DMS79 (cell line): Measurements from ENCODE around the gene GGCT.
"Not testable (repeated sequence)": the region's sequence is repeated elsewhere in the genome, so short reads cannot be mapped to it uniquely, and the experiment has no call there.

Source experiments
- DNase-seq: peaks from one replicate; lab custom pipeline; 2025; lab: John Stamatoyannopoulos, UW

Gene GGCT

DNA sequence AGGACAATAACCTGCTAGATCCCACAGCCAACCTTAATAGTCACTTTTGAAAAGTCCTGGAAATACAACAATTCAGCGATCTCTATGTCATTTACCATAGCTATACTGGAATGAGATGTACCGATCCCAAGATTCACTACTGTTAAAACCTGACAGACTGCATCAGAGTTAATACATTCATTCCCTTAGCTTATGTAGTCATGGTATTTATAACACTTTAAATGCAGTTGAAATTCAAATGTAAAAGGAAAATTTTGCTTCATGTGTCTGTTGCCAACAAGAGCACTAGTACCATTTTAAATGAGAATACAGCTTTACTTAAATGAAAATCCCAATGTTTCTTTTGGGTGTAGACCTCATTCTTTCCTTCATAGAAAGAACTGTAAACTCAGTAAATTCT is 11.1 kb upstream of the GGCT start:
- no peak for DNase-seq

DNA sequence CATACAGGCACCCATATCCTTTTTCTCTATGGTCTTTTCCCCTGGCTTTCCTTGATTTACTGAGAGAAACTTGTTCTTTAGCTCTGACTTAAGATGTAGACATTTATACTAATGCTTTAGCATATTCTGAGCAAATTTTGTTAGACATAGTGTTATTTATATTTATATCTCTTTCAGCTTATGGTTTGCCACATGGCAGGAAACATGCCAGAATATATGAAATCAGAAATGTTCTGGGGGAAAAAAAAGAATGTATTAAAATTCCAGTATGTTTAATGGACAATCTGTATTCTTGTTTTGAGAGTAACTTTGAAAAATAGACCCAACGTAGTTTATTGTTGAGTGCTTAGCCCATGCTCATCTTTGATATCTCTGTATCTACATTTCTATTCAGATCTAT is 10.1 kb upstream of the GGCT start:
- no peak for DNase-seq

DNA sequence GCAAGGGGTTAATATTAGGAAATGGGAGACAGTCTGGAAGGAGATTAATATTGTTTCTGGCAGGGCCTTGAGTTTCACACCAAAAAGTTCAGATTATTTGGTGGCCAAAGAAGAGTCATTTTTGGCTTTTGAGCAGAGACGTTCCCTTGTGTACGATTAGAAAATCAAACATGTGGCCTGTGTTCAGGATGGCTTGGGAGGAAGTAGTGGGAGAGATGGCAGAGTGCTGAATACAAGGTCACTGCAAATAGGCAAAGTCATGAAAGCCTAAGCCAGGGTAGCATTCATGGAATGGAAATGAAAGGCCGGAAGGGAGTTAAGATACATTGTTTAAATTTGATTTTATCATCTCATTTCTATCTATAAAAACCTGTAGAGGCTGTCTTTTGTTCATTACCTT is 9.5 kb upstream of the GGCT start:
- DNase-seq = no peak

DNA sequence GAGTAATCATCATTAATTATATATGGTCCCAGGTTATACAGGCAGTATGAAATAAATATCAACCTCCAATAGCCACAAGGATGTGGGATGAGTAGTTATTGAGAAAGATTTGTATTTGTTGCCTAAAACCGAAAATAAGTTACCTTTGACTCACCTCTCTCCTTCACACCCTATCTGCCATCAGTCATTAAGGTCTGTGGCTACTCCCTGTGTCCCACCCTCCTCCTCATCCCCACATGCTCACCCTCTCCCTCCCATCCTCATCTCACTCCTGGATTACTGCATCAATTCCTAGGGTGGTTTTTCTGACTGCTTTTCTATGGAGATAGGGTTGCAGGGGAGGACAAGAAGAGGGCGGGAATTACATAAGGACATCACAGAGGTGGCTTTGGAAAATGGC is 9.1 kb upstream of the GGCT start:
- DNase-seq = no peak

DNA sequence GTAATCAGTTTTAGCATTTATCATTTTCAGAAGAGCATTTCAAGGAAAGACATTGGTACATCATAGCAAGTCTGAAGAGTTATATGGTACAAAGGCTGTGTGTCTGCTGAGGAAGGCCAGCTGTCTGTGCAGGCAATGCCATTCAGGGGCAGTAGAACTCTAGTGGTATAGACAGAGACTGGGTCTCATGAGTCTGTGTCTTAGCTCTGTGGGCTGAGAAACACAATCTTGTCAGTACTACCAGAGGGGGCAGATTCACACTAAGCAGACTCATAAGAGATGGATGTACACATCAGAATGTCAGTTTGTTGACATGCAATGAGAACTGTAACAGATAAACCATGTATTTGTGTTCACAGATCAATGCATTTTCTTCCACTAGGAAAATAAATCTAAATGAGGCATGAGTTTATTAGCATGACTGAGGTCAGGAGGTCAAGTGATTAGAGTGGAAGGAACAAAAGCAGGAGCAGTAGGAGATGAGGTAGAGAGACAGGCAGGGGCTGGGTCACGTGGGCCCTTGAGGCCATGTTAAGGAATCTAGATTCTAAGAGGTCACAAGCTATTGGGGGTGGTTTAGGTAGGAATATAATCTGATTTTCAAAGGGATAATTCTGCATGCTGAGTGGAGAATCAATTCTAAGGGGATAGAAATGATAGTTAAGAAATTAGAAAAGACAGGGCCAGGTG is 7.5 kb upstream of the GGCT start:
- no peak for DNase-seq

DNA sequence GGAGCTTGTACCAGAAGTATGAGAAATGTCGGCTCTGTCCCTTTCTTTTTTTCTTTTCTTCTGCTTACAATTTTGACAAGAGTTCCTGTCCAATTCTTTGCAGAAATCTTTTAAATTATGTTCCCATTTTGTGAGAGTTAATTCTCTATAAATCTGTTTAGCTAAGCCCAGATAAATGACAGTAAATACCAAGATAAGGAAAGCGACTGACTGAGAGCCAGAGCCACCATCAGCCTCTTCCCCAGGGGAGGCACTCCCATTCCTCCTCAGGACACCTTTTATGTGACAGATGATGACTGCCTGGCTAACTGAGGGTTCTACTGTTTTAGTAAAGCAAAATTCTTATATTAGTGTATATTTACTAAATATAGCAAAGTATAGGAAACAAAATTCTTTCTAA is 6.9 kb upstream of the GGCT start:
- DNase-seq = no peak

DNA sequence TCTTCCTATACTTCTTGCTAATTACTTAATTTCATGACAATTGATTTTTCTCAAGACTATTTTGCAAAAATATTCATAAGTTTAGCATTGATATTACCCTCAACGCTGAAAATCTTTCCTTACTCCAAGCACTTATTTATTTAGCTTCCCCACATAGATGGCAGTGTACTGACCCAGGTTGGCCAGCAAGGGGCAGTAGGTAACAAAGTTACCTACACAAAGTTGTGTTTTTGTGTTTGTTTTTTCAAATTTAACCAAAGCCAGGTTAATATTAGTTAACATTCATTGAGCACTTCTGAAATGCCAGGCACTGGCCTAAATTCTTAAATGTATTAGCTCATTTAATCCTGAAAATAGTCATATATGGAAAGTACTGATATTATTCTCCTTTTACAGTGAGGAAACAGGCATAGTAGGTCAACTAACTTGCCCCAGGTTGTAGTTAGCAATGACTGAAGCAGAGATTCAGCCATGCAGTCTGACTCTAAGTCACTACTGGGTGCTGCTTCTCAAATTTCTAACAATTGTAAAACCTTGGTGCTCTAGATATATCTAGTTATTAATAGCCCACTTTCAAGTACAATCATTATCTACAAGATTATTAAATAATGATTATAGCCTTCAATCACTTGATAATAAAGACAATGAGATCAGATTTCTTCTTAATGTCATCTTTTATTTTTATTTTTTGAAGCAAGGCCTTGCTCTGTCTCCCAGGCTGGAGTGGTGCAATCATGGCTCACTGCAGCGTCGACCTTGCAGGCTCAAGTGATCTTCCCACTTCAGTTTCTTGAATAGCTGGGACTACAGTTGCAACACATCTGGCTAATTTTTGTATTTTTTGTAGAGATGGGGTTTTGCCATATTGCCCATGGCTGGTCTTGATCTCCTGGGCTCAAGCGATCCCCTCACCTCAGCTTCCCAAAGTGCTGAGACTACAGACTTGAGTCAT is 5.8 kb upstream of the GGCT start:
- no peak for DNase-seq

DNA sequence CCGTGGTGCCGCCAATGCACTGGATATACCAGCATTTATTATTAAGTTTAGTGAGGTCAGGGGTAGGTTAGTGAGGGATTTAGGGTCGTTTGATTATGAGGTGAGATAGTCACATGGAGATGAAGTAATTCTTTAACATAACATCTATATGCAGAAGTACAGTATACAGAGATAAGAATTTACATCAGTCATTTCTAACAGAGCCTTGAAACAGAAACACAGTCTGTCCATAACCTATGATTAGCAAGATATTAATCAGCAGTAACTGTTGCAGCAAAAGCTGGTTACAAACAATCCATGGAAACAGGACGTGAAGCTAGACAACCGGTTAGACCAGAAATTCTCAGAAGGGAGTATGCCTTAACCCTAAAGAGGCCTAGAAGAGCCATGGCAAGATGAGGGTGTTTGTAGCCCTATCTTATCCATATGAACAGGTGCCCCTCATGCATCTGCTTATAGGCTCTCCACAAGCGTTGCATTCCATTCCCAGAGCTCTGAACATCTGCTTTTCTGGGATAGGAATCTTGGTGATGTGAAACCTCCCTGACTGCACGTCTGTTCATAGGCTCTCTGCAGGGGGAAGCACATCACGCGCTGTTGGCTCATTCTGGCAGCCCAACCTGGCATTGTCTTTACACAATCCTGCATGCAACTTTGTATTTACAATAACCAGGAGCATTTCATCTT is 4.7 kb upstream of the GGCT start:
- not testable (repeated sequence) for DNase-seq

DNA sequence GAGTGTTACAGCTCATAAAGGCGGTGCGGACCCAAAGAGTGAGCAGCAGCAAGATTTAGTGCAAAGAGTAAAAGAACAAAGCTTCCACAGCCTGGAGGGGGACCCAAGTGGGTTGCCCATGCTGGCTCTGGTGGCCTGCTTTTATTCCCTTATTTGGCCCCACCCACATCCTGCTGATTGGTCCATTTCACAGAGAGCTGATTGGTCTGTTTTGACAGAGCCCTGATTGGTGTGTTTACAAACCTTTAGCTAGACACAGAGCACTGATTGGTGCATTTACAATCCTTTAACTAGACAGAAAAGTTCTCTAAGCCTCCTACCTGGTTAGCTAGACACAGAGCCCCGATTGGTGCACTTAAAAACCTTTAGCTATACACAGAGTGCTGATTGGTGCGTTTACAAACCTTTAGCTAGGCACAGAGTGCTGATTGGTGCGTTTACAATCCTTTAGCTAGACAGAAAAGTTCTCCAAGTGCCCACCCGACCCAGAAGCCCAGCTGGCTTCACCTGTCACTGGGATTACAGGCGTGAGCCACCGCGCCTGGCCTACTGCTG is 2.8 kb upstream of the GGCT start:
- not testable (repeated sequence) for DNase-seq

DNA sequence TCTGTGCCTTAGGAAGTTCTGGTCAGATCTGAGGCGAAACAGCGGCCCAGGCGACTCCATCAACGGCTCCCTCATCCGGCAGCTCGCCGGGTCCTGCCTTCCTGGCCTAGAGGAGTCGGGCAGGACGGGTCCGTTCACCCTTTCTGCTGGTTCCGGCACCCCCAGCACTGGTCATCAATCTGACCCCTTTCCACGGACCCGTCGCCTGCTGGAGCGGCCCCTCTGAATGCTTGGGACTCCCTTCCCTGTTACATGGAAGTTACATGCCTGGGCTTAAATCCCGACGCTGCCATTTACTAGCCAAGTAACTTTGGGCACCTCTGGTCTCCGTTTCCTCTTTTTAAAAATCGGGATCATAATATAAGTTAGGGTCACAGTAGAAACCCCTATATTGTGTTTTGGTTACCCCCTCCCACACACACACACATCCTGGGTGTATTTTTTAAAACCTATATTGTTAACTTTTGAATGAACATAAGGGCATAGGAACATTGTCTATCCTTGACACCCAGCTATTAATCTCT is 607 bp upstream of the GGCT start:
- DNase-seq = no peak

DNA sequence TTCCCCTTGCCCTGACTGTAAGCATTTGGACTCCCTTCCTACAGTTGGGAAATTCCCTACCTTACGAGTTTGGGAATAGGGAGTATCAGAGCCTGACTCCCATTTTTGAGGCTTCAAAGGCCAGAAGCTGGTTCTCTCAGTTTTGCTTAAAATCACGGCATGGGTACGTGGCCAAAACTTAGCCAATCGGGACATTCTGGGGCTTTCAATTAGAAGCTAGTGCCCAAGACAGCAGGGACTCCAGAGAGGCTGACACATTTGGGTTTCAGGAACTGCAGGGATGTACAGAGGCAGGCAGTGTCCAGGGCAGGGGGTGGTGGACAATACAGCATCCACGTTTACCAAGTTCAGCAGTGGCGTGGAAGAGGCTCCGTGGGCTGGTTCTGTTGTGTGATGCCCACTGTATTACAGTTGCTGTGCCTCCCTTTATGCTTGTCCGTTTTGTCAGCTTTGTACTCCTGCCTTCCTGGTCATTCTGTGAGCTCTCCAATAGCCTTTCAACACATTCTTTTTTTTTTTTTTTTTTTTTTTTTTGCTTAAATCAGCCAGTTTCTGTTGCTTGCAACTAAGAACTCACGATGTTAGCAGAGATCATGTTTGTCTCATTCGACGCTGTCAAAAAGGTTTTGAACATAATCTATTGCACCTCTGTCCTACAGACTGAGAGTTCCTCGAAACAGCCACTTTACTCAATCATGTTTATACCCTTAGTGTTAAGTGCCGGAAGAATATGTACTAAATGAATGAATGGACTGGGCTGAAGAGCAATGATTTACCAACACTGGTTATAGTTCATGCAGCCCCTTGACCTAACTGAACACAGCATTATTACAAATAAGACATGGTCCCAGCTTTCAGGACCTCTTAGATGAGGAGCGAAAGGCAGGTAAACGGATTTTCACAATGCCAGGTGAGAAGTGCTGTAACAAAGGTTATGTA is 1.1 kb downstream of the GGCT start:
- no peak for DNase-seq

DNA sequence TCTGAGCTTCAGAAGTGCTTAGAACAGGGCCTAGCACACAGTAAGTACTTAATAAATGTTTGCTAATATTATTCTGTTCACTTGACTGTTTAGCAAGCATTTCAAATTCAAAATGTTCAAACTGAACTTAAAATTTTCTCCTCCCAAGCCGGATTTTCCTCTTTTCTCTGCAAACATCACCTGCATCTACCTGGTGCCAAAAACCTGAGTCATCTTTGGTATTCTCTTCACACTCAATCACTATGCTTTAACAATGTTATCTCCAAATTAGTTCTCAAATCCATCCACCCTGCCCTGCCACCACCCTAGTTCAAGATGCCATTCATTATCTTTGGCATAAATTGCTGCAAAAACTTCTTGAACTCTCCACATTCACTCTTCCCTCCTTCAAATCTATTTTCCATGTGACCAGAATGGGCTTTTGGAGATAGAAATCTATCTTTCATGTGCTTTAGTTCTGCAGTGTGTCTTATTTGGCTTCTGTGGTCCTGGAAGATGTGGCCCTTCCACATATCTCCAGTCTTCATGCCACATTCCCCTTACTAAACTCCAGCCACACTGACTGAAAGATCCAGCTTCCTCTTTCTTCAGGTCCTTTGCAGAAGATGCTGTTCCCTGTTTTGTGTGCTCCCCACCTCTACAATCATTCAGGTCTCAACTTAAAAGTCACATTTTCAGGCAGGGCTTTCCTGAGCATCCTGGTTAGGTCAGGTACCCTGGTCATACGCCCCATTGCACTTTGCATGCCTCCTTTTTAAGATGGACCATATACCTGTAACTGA is 2.0 kb downstream of the GGCT start:
- DNase-seq = no peak

DNA sequence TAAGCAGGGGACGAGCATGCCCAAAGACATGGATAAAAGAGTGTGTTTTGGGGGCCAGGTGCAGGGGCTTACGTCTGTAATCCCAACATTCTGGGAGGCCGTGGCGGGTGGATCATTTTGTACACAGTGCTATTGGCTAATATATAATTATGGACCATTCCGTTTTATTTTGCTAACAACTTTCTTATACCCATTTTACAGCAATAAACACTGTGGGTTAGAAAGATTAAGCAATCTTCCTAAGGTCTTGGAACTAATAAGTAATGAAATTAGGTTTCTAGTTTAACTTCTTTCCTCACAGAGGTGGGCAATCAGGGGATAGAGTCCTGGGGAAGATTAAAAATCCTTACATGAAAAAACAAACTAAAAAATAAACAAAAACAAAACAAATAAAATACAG is 3.4 kb downstream of the GGCT start:
- no peak for DNase-seq

DNA sequence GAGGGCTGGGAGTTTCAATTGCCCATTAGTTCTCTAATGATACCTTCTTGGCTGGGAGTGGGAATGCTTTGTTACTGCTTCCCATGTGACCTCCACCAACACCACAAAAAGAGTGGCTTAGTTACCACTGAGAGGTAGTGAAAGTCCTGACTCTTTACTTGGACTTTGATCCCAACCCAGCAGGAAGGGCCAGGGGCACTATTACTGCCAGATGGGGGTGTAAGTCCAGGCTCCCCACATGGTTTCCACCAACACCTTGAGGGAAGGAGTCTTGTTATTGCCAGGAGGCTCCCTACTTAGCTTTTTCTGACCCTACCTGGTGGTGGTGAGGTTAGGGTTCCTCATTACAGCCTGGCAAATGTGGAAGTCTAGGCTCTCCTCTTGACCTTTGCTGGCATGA is 11.4 kb downstream of the GGCT start:
- no peak for DNase-seq

DNA sequence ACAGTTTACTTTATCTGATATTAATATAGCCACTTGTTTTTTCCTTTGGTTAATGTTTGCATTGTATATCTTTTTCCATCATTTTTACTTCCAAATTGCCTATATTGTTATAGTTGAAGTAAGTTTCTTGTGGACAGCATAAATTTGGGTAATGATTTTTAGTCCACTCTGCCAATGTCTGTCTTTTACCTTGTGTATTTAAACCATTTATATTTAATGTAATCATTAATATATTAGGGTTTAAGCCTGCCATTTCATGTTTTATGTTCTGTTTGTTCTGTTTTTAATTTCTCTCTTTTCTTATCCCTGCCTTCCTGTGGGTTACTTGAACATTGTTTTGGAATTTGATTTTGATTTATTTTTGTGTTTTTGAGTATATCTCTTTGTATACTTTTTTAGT is 13.2 kb downstream of the GGCT start:
- DNase-seq = no peak

DNA sequence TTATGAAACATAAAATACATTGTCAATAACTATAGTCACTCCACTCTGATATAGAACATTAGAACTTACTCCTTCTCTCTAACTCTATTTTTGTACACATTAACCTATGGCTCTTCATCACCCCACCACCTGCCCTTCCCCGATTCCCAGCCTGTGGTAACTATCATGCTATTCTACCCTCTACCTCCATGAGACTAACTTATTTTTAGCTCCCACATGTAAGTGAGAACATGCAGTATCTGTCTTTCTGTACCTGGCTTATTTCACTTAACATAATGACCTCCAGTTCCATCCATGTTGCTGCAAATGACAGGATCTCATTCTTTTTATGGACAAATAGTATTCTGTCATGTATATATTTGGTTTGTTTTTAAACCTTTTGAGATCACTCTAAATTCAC is 17.3 kb downstream of the GGCT start:
- no peak for DNase-seq

DNA sequence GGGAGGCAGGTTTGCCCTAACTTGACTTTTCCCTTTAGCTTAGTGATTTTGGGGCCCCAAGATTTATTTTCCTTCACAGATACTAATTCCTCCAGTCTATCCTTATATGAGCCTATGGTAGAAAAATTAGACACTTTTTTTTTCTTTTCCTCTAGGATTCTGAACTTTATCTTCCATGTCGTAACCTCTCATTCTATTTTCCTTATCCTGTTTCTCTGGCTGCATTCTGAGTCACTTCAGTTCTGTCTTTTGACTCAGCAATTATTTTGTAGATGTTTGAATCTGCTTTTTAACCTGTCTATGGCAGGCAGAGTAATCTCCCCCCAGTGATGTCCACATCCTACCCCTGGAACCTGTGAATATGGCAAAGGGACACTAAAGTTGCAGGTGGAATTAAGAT is 19.0 kb downstream of the GGCT start:
- DNase-seq = no peak

DNA sequence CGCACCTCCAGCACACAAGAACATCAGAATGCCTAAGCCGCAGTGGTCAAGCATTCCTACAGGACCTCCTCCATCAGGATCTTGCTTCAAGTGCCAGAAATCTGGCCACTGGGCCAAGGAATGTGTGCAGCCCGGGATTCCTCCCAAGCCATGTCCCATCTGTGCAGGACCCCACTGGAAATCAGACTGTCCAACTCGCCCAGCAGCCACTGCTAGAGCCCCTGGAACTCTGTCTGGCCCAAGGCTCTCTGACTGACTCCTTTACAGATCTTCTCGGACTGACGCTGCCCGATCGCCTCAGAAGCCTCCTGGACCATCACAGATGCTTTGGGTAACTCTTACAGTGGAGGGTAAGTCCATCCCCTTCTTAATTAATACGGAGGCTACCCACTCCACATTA is 23.2 kb downstream of the GGCT start:
- DNase-seq = not testable (repeated sequence)

DNA sequence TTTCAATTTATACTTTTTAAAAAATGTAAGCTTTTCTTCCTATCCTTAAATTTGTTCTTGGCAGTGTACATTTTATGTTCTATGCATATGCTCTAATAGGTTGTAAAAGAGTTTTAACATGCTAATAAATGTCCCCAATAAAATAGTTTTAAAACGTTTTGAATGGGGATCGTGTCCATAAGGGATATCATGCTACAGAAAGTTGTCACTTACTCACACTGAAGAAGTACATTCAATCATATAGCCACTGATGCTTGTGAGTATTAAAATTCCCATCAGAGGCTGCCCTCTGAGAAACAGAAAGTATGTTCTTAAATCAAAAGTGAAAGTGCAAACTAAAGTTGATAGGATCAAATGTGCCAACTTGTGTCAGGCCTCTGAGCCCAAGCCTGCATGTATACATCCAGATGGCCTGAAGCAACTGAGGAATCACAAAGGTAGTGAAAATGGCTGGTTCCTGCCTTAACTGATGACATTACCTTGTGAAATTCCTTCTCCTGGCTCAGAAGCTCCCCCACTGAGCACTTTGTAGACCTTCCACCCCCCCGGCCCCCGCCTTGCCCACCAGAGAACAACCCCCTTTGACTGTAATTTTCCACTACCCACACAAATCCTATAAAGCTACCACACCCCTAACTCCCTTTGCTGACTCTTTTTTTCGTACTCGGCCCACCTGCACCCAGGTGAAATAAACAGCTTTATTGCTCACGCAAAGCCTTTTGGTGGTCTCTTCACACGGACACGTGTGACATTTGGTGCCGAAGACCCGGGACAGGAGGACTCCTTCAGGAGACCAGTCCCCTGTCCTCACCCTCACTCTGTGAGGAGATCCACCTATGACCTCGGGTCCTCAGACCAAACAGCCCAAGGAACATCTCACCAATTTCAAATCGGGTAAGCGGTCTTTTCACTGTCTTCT is 25.2 kb downstream of the GGCT start:
- no peak for DNase-seq
